Fibroblast of skin of left biceps (primary cell): ENCODE measurements around the gene SLC25A20.
A peak's percentile ranks its signal among the peaks of the same experiment; 100 is the strongest.
"Not testable (repeated sequence)": the region's sequence is repeated elsewhere in the genome, so short reads cannot be mapped to it uniquely, and the experiment has no call there.

Experiments used
- DNase-seq, 2 experiments: peaks; one replicate each; pipeline ENCODE4 v3.0.0-alpha.2; 2013; ENCODE audit warnings: low read depth in 2 of 2

Gene SLC25A20, protein sequence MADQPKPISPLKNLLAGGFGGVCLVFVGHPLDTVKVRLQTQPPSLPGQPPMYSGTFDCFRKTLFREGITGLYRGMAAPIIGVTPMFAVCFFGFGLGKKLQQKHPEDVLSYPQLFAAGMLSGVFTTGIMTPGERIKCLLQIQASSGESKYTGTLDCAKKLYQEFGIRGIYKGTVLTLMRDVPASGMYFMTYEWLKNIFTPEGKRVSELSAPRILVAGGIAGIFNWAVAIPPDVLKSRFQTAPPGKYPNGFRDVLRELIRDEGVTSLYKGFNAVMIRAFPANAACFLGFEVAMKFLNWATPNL

DNA sequence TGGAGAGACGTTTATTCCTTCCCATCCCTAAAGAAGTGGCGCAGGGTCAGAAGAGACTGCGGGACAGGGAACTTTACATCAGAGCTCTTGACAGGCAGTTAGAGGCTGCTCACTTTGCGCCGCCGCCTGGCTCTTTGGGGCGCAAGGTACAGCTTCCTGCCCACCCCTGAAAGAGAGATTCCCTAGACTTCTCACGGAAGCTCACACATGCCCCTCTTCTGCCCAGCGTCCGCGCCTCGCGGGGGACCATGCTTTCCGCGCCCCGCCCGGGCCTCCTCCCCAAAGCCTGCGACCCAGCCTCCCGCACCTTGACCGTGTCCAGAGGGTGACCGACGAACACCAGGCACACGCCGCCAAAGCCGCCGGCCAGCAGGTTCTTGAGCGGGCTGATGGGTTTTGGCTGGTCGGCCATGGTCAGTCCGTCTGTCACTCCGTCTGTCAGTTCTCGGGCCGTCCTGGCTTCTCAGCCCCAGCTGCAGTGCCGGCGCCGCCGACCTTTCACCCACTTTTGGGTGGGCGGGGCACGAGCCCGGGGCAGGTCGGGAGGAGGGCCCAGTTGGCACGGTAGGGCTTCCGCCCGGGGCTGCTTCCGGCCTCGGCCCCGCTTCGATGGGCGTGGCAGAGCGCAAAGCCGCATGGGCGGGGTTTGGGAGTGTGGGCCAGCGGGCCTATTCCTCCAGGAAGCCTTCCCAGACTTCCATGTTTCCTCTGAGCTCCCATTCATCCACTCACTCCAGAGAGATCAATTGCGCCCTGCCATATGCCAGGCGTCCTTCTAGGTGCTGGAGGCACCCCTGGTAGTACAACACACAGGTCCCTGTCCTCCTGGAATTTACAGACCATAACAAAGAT is at the start of gene SLC25A20:
Gene SLC25A20, minus strand, starts transcription at position 500 of the 852 bp plus-strand sequence. Its CDS starts 88 bp downstream, at position 412.
- peak; percentile 39 to 42 for DNase-seq

DNA sequence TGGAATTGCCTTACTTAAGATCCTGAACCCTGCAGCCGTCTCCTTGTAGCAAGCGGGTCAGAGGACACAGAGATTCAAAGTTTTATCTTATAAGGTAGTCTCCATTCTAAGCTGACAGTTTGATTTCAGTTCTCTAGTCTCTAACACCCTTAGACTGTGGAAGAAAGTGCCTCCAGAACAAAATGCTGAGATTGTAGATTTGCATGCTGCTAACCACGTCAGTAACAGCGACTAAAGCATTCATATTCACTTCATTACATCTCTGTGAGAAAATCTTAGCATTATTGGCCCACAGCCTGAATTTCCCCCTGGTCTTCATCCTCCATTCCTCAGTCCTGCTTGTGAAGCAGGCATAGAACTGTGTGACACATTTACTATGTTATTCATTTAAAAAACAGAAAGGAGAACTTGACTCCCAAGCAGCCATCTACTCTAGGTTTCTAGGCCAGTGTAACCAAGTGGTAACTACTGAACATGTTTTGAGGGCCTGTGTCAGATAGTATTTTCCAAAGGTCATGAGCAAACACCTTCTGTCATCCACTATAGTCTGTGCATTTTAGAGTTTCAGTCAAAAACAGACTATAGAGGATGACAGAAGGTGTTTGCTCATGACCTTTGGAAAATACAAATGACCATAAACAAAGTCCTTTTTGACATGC is 47.3 kb upstream of the SLC25A20 start:
- DNase-seq = no peak

DNA sequence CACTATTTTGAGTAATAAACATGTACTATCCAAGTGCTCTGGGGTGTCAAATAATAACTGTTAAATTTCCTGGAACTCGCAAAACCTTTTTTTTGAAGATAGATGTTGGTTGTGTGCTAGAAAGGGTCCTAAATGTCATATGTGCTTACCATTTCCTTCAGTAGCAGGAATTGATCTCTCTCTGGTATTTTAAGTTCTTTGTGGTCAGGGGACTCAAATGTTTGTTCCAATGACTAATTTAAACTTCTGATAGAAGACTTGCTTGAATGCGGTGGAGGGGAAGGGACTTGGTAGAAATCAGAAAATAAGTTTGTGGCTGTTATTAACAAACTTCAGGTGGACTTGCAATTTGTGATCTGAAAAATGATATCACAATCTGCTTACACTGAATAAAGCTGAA is 46.8 kb upstream of the SLC25A20 start:
- DNase-seq = no peak

DNA sequence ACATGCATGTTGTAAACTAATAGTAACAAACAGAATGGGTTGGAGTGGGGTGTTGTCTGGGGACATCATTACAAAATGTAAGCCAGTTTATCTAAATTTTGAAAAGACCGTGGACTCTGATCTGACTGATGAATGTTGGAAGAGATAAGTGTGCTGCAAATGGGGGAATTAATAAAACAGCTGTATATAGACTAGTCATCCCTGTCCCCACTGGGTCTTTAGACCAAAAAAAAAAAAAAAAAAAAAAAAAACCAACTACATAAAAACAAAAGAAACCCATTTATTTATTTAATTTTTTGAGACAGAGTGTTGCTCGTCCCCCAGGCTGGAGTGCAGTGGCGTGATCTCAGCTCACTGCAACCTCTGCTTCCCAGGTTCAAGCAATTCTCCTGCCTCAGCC is 40.0 kb upstream of the SLC25A20 start:
- DNase-seq = no peak

DNA sequence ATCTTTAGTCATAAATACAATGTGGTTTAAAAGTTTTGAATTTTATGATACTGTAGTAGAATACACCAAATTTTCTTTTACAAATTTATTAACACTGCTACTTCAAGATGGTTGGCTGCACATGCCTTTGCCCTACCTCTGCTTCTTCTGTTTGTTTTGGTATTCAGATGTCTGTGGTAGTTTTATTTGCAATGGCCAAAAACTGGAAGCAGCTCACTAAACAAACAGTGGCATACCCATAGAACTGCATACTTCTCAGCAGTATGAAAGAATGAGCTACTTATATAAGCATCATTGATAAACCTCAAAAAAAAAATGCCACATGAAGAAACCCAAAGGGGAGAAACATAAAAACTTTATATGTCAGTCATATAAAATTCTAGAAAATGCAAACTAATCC is 39.5 kb upstream of the SLC25A20 start:
- no peak for DNase-seq

DNA sequence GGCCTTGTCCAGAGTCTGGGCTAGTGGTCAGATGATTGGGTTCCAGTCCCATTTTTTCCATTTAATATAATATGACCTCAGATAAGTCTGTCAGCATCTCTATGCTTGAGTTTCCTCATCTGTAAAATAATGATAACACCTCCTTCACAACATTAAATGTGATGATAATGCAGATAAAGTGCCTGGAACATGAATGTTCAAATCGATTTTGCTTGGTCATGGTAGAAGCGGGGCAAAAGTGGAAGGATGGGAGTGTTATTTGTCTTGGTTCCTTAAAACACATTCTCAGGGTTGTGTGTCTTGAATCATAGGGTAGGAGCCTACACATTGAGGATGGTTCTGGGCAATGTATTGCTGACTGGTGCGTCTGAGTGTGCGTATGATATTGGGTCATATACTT is 36.8 kb upstream of the SLC25A20 start:
- no peak for DNase-seq

DNA sequence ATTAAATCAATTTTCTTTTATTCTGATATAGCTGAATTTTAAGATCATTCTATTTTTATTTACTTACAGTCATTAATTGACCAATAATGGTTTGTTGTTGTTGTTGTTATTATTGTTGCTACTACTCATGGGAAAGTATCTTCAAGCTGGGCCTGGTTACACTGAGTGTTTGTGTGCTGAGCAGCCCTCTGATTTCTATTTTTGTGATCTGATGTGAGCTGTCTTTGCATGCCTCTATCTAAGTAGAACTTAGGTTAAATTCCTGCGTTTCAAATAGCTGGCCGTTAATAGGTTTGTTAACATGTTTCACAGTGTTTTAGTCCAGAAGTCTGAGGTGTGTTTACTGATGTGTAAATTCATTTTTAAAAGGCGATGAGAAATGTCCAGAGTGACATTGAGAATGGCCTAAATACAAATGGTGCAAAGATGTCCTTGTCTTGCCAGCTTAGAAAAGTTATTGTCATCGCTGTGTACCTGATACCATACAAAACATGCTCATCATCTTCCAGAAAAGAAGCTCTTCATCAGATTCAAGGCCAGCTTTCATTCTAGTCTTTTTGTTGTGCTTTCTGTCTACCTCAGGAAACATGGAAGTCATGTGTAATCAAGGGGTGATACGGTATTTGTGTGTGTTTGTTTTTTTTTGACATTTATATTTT is 35.8 kb upstream of the SLC25A20 start:
- DNase-seq = no peak

DNA sequence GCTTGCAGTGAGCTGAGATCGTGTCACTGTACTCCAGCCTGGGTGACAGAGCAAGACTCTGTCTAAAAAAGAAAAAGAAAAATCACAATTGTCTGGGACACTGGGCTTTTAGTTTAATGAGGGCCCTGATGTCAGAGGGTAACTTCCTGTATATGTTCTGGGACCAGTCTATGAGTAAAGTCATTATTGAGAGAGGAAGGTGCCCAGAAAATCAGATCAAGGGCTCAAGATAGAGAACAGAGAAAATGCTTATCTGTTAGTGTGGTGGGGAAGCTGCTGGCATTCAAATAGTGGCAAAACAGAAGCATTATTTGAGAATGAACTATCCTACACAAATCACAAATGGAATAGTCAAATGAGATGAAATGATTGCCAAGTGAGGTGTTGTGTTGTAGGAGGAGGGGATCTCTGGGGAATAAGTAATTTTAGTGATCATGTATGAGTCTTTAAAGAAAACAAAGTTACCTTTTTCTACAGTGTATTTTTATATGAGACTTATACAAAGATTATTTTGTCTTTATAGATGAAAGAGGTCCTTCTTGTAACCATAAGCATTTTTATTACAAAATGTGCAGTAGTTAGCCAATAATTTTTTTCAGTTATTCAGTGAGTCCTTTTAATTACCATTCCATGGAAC is 33.4 kb upstream of the SLC25A20 start:
- no peak for DNase-seq

DNA sequence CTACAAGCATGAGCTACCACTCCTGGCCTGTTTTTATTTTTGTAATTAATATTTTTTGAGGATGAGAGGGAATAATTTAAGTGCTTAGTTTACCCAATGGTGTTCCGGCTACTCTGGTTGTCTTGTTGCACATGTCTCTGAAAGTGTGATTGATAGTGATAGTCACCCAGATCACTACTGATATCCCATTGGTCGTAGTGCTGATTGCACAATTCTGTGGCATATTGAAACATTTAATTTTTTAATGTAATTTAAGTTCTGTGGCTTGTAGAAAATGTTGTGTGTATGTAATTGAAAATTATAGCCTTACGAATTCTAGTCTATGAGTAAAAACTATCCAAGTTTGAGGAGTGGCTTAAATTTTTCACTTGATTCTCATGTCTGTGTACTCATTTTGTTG is 31.9 kb upstream of the SLC25A20 start:
- peak; percentile 35 to 45 for DNase-seq

DNA sequence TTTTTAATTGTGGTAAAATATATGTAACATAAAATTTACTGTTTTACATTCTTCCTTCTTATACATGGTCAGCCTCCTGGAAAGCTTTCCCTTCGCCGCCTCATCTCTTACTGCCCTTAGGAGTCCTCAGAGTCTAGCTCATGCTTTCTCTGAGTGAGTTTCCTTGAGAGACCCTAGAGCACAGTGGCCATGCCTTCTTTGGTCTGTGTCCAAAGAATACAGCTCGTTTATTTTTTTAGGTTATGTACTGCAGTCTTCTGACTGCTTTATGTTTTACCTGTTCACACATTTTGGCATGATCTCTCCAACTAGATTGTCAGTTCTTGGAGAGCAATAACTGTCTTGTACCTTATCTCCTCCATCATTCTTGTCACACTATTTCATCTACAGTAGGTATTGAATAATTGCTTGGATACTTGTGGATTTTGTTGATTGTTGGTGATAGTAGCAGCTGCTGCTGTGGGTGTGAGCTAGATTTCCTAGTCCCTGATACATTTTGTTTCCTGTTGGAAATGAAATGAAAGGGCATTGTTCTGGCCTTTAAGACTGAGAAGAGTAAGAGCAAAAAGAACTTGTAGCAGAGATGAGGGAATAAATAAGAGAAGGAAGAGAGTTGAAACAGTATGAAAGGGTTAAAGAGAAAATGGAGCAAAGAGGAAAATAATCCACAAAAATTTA is 30.8 kb upstream of the SLC25A20 start:
- DNase-seq = no peak

DNA sequence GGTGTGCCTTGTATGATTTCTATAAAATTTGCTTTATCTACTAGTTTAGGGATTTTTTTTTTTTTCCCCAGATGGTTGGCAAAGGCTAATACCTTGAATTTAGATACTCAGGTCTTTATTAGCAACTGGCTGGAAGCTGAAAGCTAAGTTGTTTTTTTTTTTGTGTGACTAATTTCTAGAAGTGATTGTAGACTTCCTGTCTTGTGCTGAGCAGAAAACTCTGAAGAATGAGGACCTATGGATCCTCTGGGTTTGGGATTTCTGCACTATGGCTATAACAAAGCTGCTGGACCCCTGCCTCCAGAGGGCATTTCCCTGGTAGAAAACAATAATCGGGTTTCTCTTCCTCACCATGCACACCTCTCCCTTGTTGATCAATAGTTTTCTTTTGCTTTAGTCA is 30.0 kb upstream of the SLC25A20 start:
- no peak for DNase-seq

DNA sequence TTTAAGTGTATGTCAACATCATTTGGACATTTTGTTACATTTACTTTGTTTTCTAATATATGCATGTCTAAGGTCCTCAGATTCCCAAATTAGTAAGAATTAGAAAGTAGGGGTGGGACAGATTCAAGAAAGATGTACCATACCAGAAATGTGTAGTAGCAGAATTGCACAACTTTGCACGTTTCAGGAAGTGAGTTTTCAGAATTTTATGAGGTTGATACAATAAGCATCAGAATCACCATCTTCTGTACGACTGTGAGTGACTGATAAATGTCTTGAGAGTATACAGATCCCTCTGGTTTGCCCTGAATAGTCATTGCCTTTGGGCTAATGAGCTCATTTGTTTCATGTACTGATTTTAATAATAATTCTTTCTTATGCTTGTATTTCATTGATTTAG is 29.2 kb upstream of the SLC25A20 start:
- DNase-seq = no peak

DNA sequence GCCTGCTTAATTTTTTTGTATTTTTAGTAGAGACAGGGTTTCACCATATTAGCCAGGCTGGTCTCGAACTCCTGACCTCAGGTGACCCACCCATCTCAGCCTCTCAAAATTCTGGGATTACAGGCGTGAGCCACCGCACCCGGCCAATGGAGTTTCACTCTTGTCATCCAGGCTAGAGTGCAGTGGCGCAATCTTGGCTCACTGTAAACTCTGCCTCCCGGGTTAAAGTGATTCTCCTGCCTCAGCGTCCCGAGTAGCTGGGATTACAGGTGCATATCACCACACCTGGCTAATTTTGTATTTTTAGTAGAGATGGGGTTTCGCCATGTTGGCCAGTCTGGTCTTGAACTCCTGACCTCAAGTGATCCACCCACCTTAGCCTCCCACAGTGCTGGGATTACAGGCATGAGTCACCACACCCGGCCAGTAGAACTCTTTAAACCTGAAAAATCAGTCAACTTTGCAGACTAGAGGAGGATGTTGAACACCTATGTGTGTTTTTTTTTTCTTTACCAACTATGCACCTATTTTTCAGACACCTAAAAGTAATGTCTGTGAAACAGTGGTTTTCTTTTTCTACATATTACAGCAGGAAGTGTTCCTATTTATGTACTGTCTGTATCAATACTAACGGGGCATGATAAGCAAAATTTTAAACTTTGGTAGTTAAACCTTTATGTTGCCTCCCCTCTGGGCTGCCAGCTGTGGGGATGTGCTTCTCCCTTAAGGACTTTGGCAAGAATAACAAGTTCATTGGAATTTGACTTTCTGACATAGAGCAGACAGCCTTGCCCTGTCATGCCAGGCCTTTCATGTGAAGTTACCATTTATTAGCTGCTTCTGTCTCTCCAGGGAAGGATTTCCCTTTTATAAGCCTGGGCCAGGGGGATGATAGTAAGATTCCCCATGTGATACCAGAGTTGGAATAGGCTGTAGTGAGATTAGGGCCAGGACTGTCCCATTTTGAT is 28.0 kb upstream of the SLC25A20 start:
- DNase-seq = no peak

DNA sequence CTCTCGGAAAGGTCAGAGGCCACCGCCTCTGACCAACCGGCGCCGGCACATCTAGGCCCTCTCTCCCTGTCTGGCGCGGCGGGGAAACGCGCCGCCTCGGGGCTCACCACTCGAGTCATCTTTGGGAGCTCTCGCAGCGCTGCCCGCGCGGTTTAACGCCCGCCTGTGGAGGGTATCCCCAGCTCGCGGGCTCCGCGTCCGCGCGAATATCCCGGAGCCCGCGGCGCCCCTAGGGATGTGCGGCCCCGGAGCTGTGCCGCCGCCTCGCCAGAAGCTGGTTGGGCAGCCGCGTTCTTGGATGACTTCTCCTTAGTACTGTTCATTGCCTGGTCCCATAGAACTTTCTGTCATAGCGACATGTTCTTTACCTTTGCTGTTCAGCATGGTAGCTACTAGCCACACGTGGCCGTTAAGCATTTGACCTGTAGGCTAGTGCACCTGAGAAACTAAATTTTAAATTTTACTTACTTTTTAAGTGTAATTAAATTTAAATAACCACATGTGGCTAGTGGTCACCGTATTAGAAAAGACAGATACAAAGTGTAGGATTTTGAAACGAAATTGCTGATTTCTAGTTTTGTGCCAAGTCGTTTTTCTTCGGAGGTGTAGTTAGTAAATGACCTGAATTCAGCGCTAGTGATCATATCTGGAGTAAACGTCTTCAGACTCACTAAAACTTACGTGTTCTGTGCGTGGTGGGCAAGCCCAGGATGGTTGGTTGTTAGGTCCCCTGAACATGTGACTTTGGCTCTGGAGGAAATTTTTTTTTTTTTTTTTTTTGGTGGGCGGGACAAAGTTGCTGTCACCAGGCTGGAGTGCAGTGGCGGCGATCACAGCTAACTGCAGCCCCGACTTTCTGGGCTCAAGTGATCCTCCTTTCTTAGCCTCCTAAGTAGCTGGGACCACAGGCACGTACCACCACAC is 20.8 kb upstream of the SLC25A20 start:
- DNase-seq = no peak

DNA sequence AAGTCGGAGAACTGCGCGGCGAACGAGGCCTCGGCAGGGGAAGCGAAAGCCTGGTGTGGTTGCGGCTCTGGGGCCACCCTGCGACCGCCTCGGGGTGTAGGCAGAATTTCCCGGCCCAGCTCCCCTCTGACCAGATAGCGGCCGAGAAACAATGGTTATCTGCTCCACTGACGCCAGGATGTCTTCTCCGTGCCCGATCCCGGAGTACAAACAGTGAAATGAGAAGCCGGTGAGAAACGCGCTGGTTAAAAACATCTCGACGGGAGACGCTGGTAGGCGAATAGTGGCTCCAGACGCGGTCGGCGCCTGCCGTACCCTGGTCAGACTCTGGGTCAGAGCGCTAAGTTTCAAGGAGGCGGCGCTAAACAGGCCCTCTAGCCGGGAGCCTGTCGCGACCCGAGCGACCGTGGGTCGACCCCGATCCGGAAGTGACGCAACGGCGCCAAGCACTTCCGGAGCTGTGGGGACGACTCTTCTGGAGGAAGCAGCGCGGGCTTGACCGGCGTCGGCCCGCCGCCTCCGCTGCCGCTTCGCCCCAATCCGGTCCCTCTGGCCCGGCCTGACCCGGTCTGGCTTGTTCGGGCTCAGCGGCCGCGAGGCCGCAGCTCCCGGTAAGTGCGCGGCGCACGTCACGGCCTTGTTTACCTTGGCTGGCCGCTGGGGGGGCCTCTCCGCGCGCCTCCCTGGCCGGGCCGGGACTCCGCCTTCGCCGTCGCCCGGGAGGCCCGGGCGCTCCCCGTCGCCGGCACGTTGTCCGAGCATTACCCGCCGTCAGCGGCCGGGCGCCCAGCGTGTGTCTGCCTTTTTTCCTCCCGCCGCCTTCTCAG is 19.9 kb upstream of the SLC25A20 start, which contains the start of gene ARIH2:
Gene ARIH2, plus strand, starts transcription at position 455 of the 827 bp plus-strand sequence. CDS start 8,717 bp downstream, outside the sequence.
- peak; percentile 63 to 71 for DNase-seq

DNA sequence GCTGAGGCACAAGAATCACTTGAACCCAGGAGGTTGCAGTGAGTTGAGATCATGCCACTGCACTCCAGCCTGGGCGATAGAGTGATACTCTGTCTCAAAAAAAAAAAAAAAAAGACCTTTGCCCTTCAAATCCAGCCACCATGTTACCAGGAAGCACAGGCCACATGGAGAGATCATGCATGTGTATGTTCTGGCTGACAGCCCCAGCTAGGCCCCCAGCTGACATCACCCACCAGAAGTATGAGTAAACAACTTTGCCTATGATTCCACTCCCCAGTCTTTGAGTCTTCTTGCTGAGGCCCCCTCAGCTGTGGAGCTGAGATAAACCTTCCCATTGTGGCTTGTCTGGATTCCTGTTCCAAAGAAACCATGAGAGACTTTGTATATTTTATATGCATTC is 16.6 kb upstream of the SLC25A20 start:
- no peak for DNase-seq

DNA sequence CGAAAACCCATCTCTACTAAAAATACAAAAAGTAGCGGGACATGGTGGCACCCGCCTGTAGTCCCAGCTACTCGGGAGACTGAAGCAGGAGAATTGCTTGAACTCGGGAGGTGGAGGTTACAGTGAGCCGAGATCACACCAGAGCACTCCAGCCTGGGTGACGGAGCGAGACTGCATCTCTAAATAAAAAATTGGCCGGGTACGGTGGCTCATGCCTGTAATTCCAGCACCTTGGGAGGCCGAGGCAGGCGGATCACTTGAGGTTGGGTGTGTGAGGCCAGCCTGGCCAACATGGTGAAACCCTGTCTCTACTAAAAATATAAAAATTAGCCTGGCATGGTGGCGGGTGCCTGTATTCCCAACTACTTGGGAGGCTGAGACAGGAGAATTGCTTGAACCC is 8.3 kb upstream of the SLC25A20 start:
- not testable (repeated sequence) for DNase-seq

DNA sequence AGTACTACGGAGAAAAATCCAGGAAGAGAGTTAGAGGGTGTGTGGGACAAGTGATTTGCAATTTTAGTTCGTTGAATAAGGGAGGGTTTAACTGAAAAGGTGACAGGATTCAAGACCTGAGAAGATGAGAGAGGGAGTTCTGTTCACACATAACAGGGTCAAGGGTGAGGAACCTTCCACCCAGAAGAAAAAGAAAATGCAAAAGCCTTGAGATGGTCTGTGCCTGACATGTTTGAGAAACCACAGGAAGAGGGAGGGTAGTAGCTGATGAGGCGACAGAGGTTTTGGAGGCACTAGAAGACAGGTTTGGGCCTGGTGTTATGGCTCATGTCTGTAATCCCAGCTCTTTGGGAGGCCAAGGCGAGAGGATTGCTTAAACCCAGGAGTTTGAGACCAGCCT is 591 bp upstream of the SLC25A20 start:
- no peak for DNase-seq
